ENCODE results near the gene KATNB1. TPM values are rescaled to one million over a fixed set of nuclear protein-coding genes. Genes with fewer than 3 reads are reported as not detected.

KATNB1 gene
- total and polyA plus RNA-seq, 2 experiments from 2014 or later = 31.4 to 65.9 TPM

- no peak overlapping the region for H3K27ac Mint-ChIP-seq
- ATAC-seq = no peak; the same call in 2 of the 3 replicates
- Histone ChIP-seq H2AFZ (0 out of 2 replicates have a peak overlapping the region, but pooled peaks have one; percentile 63), H4K20me1 (replicated peaks; ENCODE audit: insufficient read depth) (no peaks in the 10 kb centered on the region), H3K27me3 (ENCODE audit: insufficient read depth) (no peaks in the 10 kb centered on the region), H3K4me2 (no peak overlapping the region), H3F3A (replicated peaks; ENCODE audit: low read depth) (no peaks in the 10 kb centered on the region), H3K4me1 (ENCODE audit: insufficient read depth) (no peaks in the 10 kb centered on the region), H3K27ac (ENCODE audit: low read depth) (no peak overlapping the region), H3K9me2 (ENCODE audit: insufficient read depth) (no peaks in the 10 kb centered on the region), H3K36me3 (ENCODE audit: insufficient read depth) (no peaks in the 10 kb centered on the region), H3K4me3 (no peak overlapping the region), H3K79me2 (replicated peaks; ENCODE audit: insufficient read depth) (no peaks in the 10 kb centered on the region)
- no peak overlapping the region for H3K4me3 Mint-ChIP-seq
- H3K4me1 Mint-ChIP-seq = peaks cover 15% of the 10 kb centered on the region
- DNase-seq (ENCODE audit: low spot score) = peak; percentile 27
- H3K9me3 Mint-ChIP-seq = no peaks in the 10 kb centered on the region
- peaks cover 6% of the 10 kb centered on the region for H3K27me3 Mint-ChIP-seq (ENCODE audit: insufficient read depth, low read depth, poor library complexity)
- TF ChIP-seq ETS1 (IDR thresholded peaks at IDR 0.05) = no peak
- no peak for TF ChIP-seq STAT1 (IDR thresholded peaks at IDR 0.05; ENCODE audit: unreplicated experiment)
- no peak for TF ChIP-seq EZH2phosphoT487 (IDR thresholded peaks at IDR 0.05; ENCODE audit: unreplicated experiment)
- TF ChIP-seq ZNF114 (CRISPR knock-in tag; IDR thresholded peaks at IDR 0.05) = no peak
- TF ChIP-seq CTCF (conservative IDR thresholded peaks at IDR 0.05; ENCODE audit: low read depth in 2 of 2) = no peak
- TF ChIP-seq CREB1 (CRISPR knock-in tag; IDR thresholded peaks at IDR 0.05; ENCODE audit: low read depth) = no peak
- TF ChIP-seq ZNF462 (CRISPR knock-in tag; IDR thresholded peaks at IDR 0.05) = no peak
- no peak for TF ChIP-seq ZNF331 (CRISPR knock-in tag; IDR thresholded peaks at IDR 0.05; ENCODE audit: low read depth)
- TF ChIP-seq POLR2AphosphoS5 (IDR thresholded peaks at IDR 0.05; ENCODE audit: low read depth) = no peak
- no peak for TF ChIP-seq JUNB (IDR thresholded peaks at IDR 0.05; ENCODE audit: unreplicated experiment)
- no peak for TF ChIP-seq EZH2 (IDR thresholded peaks at IDR 0.05; ENCODE audit: low read depth, unreplicated experiment)
- TF ChIP-seq NANOG (IDR thresholded peaks at IDR 0.05; ENCODE audit: borderline replicate concordance) = no peak
- TF ChIP-seq REST (IDR thresholded peaks at IDR 0.05; ENCODE audit: unreplicated experiment) = no peak
- H3K36me3 Mint-ChIP-seq (ENCODE audit: low read depth) = no peaks in the 10 kb centered on the region
Observed at GRCh38 chr16:57689762-57690558, 45.6 kb upstream of the KATNB1 start.

All from GM23338 (cell line).